Ascending aorta (tissue), 2 donors: ENCODE results near the gene BCL11A. TPM values are rescaled to one million over a fixed set of nuclear protein-coding genes. Genes with fewer than 3 reads are reported as not detected.

ENCODE experiments used
- DNase-seq, 2 donors: peaks; one replicate each; pipeline ENCODE4 v3.0.0-alpha.2; 2019; ENCODE audit warnings: low spot score in 2 of 2
- H3K27ac ChIP-seq, 2 donors: fragments of 200-600 bp; sonication (generic); one replicate each; pipeline ENCODE4 v1.5.1; 2016 to 2017; ENCODE audit warnings: mild to moderate bottlenecking in 1 of 2
- H3K27me3 ChIP-seq: fragments of 200-600 bp; sonication (generic); one replicate; pipeline ENCODE4 v1.5.1; 2017
- H3K36me3 ChIP-seq, 2 donors: fragments of 200-600 bp; sonication (generic); one replicate each; pipeline ENCODE4 v1.5.1; 2016
- H3K4me1 ChIP-seq, 2 donors: fragments of 200-600 bp; sonication (generic); one replicate each; pipeline ENCODE4 v1.5.1; 2016 to 2017; ENCODE audit warnings: mild to moderate bottlenecking in 1 of 2
- H3K4me3 ChIP-seq, 2 donors: fragments of 200-600 bp; sonication (generic); one replicate each; pipeline ENCODE4 v1.5.1; 2016 to 2017; ENCODE audit warnings: mild to moderate bottlenecking in 1 of 2
- H3K9me3 ChIP-seq, 2 donors: fragments of 200-600 bp; sonication (generic); one replicate each; pipeline ENCODE4 v1.5.1; 2016
- CTCF ChIP-seq, 3 experiments: fragments of 200-600 bp in 2 of 3; fragments of 450-650 bp in 1 of 3; sonication (generic) in 2 of 3; IDR thresholded peaks; one replicate each; pipeline ENCODE4 v1.5.1; 2016 to 2019; ENCODE audit warnings: antibody characterized with exemption in 3 of 3, mild to moderate bottlenecking in 1 of 3, moderate library complexity in 1 of 3
- intact Hi-C: fragments of 100-400 bp; cut with DNase I; formaldehyde crosslinking; loops from one replicate; pipeline ENCODE4 v1.15.1; 2023
- total RNA-seq: library from RNA; depleted of rRNA; stranded (reverse); fragments of >200 nt; gene quantifications from one replicate; pipeline ENCODE4 v1.1.0, GENCODE V29; 2016

BCL11A gene
- total RNA-seq, 1 donor from 2014 or later = 0.11 TPM

- Histone ChIP-seq H3K4me1 (no peaks in the 10 kb centered on the region), H3K4me3 (no peak overlapping the region), H3K9me3 (no peaks in the 10 kb centered on the region), H3K36me3 (no peaks in the 10 kb centered on the region), H3K27me3 (no peaks in the 10 kb centered on the region), H3K27ac (no peak overlapping the region)
- intact Hi-C loops = no loop called here
- no peak for DNase-seq
- no peak for TF ChIP-seq CTCF (IDR thresholded peaks at IDR 0.05)
Measured at GRCh38 chr2:60453872-60454271, 99.6 kb downstream of the BCL11A start.

- Histone ChIP-seq H3K36me3 (no peaks in the 10 kb centered on the region), H3K4me3 (no peak overlapping the region), H3K27ac (no peak overlapping the region), H3K4me1 (no peaks in the 10 kb centered on the region), H3K27me3 (no peaks in the 10 kb centered on the region), H3K9me3 (no peaks in the 10 kb centered on the region)
- intact Hi-C loops = no loop called here
- TF ChIP-seq CTCF (IDR thresholded peaks at IDR 0.05) = no peak
- DNase-seq = no peak
Measured at GRCh38 chr2:60453301-60453700, 100.2 kb downstream of the BCL11A start.

GRCh38 chr2:60450488-60450887 is 103.0 kb downstream of the BCL11A start:
- Histone ChIP-seq H3K4me1 (no peaks in the 10 kb centered on the region), H3K4me3 (no peak overlapping the region), H3K27me3 (no peaks in the 10 kb centered on the region), H3K9me3 (no peaks in the 10 kb centered on the region), H3K36me3 (no peaks in the 10 kb centered on the region), H3K27ac (no peak overlapping the region)
- intact Hi-C loops = no loop called here
- TF ChIP-seq CTCF (IDR thresholded peaks at IDR 0.05) = no peak
- no peak for DNase-seq

DNA sequence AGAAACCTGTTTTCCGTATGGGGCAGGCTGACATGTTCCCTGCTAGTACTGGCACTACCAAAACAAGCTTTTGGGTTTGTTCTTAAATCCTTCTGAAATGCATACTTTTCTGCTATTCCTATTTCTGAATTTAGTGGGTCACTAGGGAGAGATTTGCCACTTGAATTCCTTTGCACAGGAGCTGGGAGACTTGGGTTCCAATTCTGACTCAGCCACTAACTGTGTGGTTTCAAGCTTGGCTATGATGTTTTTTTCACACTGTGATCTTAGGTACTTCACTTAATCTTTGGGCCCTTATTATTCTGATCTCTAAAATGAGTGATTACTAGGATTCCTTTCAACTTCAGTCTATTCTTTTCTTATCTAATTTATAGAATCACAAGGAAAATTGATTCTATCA is 105.5 kb downstream of the BCL11A start:
- H3K4me1 ChIP-seq = no peaks in the 10 kb centered on the region
- H3K9me3 ChIP-seq = no peaks in the 10 kb centered on the region
- TF ChIP-seq CTCF (IDR thresholded peaks at IDR 0.05) = no peak
- H3K36me3 ChIP-seq = no peaks in the 10 kb centered on the region
- H3K27me3 ChIP-seq = no peaks in the 10 kb centered on the region
- H3K27ac ChIP-seq = no peak overlapping the region
- intact Hi-C loops = no loop called here
- H3K4me3 ChIP-seq = no peak overlapping the region
- DNase-seq = no peak

GRCh38 chr2:60446413-60447267 is 106.8 kb downstream of the BCL11A start:
- DNase-seq = no peak
- no peak for TF ChIP-seq CTCF (IDR thresholded peaks at IDR 0.05)
- Histone ChIP-seq H3K9me3 (no peaks in the 10 kb centered on the region), H3K36me3 (no peaks in the 10 kb centered on the region), H3K4me3 (no peak overlapping the region), H3K4me1 (no peaks in the 10 kb centered on the region), H3K27me3 (no peaks in the 10 kb centered on the region), H3K27ac (no peak overlapping the region)
- intact Hi-C loops = no loop called here
